COLO668 (cell line): ENCODE data around the gene C16orf92.

ENCODE experiments used
- DNase-seq: peaks from one replicate; lab custom pipeline; 2025; ENCODE audit not compliant: unreplicated experiment; lab: John Stamatoyannopoulos, UW

C16orf92 gene, protein sequence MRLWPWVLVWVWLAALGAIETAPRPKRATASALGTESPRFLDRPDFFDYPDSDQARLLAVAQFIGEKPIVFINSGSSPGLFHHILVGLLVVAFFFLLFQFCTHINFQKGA

DNA sequence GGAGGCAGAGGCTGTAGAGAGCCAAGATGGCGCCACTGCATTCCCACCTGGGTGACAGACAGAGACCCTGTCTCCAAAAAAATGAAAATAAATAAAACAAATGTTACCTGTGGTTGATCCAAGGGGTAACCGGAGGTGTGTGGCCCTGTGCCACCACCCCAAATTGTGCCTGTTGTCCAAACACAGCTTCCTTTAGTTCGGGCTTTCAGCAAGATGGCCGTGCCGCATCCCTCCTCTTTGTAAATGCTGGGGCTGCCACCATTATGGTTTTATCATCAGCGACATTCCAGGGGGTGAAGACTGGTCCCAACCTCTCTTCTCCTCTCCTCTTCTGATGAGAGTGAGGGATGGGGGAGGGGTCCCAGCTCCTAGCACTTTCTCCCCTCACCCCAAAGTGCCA lies at the start of gene C16orf92:
C16orf92 (plus strand) TSS at position 312 of the 400 bp plus-strand sequence. CDS start 143 bp downstream, outside the sequence.
- DNase-seq, result no peak

DNA sequence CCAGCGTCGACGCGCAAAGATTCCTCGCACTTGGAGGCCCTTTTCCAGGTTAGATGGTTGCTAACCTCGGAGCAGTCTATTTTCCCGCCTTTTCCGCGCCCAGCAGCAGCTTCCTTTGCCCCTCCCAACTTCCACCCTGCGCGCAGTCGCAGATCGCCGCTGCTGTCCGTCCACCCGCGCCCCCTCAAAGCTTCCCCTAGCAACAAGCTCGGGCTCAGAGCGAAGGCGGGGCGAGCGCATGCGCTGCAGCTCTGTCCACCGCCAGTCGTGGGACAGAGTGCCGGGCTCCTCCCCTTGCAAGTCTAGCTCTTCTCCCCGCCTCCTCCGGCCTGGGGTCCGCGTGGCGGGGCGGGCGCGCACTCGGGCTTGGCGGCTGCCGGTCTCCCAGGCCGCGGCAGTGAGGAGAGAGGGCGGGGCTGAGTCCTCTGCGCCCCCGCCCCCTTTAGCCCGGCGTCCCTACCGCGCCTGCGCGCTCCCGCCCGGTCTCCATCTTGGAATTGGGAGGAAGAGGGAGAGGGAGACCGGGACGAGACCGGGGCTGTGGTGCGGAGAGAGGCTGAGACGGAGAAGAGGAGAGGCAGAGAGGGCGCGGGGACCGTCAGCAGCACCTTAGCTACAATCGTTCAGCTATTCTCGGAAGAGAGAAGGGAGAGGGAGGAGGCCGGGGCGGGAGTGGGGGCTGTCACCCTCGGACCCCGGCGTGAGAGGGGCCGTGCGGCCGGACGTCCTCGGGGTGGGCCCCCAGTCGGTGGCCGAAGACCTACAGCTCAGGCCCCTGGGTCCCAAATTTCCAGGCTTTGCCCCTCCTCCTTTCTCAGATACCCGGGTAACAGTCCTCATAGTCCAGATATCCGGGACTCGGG lies 49.4 kb upstream of the C16orf92 start, which contains the start of gene TAOK2:
TAOK2 (plus strand) TSS at position 485 of the 863 bp plus-strand sequence. CDS start 3,905 bp downstream, outside the sequence.
- DNase-seq, result peak; percentile 98

DNA sequence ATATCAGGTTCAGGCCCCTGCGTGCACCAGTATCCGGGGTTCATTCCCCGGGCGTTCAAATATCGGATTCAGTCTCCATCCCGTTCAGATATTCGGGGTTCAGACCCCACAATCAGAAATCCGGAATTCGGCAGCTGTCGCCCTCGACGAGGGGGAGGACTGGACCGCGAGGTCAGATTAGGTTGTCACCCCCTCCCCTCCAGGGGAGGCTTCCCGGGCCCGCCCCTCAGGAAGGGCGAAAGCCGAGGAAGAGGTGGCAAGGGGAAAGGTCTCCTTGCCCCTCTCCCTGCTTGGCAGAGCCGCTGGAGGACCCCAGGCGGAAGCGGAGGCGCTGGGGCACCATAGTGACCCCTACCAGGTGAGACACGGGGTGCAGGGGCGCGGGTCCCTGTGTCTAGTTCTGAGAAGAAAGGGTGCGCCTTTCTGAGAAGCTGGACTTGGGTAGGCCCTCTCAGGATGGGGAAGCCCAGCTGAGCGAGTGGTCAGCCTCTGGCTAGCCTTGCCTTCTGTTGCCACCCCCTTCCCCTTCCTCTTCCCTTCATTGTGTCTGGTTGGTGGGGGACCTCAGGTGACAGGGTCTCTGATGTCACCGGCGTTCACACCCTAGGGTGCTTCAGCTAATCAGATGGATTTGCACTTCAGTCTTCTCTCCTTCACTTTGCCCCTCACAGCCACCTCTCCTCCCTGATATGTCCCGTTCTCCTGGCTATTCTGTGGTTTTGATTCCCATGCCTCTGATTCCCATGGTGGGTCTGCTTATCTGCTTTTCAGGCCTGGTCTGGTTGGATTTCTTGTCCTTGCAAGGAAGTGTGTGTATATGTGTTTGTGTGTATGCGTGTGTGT lies 48.5 kb upstream of the C16orf92 start:
- peak; percentile 19 for DNase-seq

DNA sequence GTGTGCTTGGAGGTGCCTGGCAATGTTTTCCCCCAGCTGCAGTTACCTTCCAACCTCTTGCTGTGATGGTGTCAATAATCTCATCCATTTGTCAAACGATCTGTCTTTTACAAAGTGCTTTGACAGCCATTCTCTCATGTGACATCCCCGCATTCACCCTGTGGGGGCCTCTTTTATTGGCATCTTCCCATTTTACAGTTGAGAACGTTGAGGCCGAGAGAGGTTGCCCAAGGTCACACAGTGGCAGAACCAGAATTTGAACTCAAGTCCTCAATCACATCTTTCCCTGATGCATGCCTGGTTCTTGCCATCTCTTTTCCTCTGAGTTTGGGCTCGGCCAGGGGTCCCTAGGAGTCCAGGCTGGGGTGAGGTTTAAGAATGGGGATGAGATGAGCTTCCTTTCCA lies 47.9 kb upstream of the C16orf92 start:
- DNase-seq, result no peak

DNA sequence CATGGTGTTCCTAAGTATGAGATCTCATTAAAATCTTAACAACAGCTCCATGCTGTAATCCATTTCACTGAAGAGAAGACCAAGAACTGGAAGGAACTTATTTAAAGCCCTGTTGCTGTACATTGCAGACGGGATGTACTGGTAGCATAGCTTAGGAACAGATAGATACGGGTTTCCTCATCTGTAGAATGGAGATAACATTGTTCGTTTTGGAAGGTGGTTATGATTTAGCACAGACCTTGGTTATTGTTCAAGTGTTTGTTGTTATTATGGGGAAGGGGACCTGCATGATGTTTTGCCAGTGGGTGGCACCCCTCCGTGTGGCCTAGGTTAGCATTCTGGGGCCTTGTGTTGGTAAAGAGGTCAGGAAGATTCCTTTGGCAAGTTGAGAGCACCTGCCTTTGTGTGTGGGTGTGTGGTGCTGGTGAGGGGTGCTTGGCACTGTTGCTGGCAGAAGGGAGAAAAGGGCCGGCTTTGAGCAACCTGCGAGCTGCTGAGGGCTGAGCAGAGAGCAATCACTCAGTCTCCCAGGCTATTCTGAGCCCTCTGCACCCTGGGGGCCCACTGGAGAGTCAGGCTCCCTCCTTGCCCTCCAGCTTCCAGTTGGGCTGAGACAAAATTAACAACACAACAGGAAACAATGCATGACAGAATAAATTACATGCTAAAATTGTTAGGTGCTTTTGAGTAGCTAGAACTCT lies 47.0 kb upstream of the C16orf92 start:
- no peak for DNase-seq

DNA sequence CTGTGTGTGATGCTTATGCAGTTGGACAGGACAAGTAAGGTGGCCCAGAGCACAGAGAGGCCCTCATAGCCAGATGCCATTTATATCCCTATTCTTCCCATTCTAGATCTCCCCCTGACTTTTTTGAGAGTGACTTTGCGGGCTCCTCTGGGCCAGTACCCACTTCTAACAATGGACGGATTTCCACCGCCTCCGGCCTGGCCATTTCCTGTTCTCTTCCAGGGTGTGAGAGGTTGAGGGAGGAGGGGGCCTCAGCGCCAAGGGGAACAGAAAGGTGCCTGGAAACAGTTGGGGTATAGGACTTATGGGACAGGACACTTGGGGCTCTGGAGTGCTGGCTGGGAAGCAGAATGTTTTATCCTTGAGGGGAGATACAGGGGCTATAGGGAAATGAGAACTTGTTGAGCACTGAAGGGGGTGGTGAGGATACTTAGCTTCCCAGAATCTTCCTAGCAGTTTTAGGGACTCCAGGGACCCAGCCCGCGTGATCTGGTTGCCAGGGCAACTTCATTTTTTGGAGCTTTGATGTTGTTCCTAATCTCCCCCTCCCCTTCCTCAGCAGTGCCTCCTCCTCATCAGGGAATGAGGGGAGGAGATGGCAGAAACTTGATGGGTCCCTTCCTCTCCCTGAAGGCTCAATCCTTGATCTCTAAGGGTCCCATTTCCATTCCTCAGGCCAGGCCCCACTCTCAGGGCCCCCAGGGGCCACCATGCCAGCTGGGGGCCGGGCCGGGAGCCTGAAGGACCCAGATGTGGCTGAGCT lies 45.8 kb upstream of the C16orf92 start:
- no peak for DNase-seq

DNA sequence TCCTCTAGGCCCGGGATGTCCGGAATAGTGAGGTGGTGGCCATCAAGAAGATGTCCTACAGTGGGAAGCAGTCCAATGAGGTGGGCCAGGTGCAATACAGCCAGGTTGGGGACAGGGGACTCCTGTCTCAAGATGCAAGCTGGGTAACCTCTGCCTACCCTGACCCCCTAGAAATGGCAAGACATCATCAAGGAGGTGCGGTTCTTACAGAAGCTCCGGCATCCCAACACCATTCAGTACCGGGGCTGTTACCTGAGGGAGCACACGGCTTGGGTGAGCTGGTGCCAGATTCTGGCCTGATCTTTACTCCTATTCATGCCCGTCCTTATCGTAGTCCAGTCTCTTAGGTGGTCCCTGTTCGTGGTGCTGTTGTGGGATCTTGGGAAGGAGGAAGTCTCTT lies 44.9 kb upstream of the C16orf92 start:
- no peak for DNase-seq

DNA sequence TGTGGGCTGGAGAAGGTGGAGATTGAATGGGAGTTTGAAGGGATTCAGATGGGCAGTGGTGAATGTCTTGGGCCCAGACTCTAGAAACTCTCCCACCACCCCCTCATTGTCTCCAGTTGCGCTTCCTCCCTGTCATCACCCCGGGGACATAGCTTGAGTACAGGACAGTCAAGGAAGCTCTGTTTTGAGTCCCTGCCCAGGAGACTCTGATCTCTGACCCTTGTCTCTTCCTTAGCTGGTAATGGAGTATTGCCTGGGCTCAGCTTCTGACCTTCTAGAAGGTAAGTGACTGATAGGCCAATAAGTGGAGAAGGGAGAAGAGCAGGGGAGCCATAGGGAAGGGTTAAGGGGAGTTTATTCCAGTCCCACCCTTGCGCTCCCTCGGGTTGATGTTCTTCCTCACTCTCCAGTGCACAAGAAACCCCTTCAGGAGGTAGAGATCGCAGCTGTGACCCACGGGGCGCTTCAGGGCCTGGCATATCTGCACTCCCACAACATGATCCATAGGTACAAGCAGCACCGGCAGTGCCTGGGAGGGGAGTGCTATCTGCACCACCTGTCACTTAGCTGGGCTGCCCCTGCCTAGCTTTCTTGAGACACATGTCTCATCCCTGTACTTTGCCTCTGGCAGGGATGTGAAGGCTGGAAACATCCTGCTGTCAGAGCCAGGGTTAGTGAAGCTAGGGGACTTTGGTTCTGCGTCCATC lies 44.3 kb upstream of the C16orf92 start:
- no peak for DNase-seq

DNA sequence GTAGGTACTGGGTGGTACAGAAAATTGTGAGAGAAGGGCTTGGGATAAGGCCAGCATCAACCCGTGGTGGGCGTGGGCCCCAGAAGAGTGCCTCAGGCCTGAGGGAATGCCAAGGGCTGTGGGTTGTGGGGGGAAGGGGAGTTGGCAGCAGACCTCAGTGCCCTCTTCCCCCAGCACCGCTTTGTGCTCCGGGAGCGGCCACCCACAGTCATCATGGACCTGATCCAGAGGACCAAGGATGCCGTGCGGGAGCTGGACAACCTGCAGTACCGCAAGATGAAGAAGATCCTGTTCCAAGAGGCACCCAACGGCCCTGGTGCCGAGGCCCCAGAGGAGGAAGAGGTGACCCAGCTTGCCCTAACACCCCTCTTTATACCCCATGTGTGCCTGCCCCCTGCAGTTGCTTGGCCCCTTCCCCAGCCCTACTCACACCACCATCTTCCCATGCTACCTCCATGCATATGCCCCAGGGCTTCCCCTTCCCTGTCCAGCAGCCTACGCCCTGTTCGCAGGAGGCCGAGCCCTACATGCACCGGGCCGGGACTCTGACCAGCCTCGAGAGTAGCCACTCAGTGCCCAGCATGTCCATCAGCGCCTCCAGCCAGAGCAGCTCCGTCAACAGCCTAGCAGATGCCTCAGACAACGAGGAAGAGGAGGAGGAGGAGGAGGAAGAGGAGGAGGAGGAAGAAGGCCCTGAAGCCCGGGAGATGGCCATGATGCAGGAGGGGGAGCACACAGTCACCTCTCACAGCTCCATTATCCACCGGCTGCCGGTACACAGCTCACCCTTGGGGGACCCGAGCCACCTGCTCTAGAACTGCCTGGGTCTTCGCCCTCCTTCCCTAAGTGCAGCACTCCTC lies 40.2 kb upstream of the C16orf92 start:
- DNase-seq, result no peak

DNA sequence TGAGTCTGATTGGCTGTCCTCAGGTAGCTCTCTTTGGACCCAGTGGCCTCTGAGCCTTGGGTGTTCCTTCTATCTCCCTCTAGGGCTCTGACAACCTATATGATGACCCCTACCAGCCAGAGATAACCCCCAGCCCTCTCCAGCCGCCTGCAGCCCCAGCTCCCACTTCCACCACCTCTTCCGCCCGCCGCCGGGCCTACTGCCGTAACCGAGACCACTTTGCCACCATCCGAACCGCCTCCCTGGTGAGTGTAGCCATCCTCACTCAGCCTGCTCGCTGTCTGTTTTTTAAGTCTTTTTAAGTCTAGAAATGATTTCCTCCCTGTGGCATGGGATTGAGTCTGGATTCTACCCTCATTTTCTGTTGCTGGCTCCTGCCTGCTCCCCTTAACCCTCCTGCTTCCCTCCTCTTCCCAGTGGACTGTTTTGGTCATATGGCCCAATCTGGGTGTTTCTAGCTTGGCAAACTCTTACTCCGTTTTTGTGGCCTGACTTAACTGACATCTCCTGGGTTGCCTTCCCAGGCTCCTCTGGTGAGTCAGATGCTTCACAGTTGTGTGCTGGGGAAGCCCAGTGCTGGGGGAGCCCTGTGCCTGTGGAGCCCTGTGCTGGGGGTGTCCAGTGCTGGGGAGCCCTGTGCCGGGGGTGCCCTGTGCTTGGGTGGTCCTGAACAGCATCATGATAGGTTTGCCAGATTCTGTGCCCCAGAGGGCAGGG lies 39.4 kb upstream of the C16orf92 start:
- DNase-seq, result no peak

DNA sequence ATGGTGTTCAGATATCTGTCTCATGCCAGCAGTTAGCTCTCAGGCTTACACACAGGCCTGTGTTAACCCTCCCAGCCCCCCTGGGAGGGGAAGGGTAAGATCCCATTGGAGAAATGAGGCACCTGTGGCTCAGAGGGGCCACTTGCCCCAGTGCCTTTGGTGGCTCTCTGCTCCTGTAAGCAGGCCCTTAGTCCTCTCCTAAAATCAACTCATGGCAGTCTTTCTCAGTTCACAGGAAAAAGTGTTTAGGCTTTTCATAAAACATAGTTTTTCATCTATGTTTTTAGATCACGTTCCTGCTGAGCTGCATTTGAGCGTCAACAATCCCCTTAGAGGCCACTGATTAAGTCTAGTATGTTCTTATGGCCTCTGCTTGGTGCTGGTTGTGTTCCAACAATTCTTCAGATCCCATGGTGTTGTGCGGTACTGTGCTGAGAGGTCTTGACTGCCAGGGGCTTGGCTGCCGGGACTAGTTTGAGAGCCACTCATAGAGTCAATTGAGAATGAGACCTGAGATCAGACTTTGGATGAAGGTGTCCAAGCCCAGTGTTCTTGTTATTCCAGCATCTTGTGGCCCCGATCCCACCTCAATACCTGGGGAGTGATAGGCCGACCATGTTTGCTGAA lies 38.7 kb upstream of the C16orf92 start:
- no peak for DNase-seq

DNA sequence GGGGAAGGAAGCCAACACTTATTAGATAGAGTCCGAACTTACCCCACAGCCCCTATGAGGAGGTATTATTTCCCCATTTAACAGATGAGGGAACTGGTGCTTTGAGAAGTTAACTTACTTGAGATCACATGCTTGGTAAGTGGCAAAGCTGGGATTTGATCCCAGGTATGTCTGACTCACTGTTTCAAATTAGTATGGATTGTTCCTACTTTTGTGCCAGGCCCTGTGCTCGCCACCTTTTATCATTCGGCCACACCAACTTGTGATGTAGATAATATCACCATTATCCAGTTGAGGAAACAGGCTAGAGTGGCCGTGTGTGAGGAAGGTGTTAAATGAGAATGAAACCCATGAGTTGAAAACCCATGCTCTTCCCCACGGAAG lies 38.2 kb upstream of the C16orf92 start:
- no peak for DNase-seq

DNA sequence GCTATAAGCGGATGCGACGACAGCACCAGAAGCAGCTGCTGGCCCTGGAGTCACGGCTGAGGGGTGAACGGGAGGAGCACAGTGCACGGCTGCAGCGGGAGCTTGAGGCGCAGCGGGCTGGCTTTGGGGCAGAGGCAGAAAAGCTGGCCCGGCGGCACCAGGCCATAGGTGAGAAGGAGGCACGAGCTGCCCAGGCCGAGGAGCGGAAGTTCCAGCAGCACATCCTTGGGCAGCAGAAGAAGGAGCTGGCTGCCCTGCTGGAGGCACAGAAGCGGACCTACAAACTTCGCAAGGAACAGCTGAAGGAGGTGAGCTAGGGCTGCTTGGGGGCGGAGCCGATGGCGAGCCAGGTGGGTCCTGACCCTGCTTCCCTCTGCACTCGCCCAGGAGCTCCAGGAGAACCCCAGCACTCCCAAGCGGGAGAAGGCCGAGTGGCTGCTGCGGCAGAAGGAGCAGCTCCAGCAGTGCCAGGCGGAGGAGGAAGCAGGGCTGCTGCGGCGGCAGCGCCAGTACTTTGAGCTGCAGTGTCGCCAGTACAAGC lies 37.7 kb upstream of the C16orf92 start:
- no peak for DNase-seq

DNA sequence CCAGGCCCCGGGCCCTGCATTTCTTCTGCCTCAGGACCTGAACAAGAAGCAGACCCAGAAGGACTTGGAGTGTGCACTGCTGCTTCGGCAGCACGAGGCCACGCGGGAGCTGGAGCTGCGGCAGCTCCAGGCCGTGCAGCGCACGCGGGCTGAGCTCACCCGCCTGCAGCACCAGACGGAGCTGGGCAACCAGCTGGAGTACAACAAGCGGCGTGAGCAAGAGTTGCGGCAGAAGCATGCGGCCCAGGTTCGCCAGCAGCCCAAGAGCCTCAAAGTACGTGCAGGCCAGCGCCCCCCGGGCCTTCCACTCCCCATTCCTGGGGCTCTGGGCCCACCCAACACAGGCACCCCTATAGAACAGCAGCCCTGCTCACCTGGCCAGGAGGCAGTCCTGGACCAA lies 36.8 kb upstream of the C16orf92 start:
- DNase-seq, result no peak

DNA sequence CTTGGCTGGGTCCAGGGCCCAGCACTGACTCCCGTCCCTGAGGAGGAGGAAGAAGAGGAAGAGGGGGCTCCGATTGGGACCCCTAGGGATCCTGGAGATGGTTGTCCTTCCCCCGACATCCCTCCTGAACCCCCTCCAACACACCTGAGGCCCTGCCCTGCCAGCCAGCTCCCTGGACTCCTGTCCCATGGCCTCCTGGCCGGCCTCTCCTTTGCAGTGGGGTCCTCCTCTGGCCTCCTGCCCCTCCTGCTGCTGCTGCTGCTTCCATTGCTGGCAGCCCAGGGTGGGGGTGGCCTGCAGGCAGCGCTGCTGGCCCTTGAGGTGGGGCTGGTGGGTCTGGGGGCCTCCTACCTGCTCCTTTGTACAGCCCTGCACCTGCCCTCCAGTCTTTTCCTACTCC lies 36.1 kb upstream of the C16orf92 start:
- DNase-seq, result no peak

DNA sequence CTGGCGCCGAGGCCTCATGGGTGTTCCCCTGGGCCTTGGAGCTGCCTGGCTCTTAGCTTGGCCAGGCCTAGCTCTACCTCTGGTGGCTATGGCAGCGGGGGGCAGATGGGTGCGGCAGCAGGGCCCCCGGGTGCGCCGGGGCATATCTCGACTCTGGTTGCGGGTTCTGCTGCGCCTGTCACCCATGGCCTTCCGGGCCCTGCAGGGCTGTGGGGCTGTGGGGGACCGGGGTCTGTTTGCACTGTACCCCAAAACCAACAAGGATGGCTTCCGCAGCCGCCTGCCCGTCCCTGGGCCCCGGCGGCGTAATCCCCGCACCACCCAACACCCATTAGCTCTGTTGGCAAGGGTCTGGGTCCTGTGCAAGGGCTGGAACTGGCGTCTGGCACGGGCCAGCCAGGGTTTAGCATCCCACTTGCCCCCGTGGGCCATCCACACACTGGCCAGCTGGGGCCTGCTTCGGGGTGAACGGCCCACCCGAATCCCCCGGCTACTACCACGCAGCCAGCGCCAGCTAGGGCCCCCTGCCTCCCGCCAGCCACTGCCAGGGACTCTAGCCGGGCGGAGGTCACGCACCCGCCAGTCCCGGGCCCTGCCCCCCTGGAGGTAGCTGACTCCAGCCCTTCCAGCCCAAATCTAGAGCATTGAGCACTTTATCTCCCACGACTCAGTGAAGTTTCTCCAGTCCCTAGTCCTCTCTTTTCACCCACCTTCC lies 35.5 kb upstream of the C16orf92 start:
- DNase-seq, result no peak
